ENCODE measurements around the gene SPATS2L.

SPATS2L gene

GRCh38 chr2:200320991-200321390 lies 14.5 kb downstream of the SPATS2L start:
- no peaks in the 10 kb centered on the region for H3K36me3 ChIP-seq (ENCODE audit: control insufficient read depth in 2 of 2, insufficient read depth in 2 of 2, low read length in 2 of 2)
- no peak overlapping the region for H3K9ac ChIP-seq (ENCODE audit: low read length in 2 of 2)
- no peaks in the 10 kb centered on the region for H3K9me3 ChIP-seq (ENCODE audit: control insufficient read depth in 2 of 2, low read length in 2 of 2)
- H3K4me1 ChIP-seq (ENCODE audit: control insufficient read depth, insufficient read depth, low read length), result peaks cover 6% of the 10 kb centered on the region
- no peak overlapping the region for H3K27ac ChIP-seq (ENCODE audit: low read length)
- H3K4me3 ChIP-seq (ENCODE audit: low read length in 2 of 2), result no peak overlapping the region
- H3K27me3 ChIP-seq (ENCODE audit: control insufficient read depth in 1 of 2, insufficient read depth in 2 of 2, low read length in 2 of 2), result no peaks in the 10 kb centered on the region

- H3K9ac ChIP-seq (ENCODE audit: low read length in 2 of 2), result no peak overlapping the region
- no peak overlapping the region for H3K4me3 ChIP-seq (ENCODE audit: low read length in 2 of 2)
- no peaks in the 10 kb centered on the region for H3K9me3 ChIP-seq (ENCODE audit: control insufficient read depth in 2 of 2, low read length in 2 of 2)
- H3K36me3 ChIP-seq (ENCODE audit: control insufficient read depth in 2 of 2, insufficient read depth in 2 of 2, low read length in 2 of 2), result no peaks in the 10 kb centered on the region
- no peak overlapping the region for H3K27ac ChIP-seq (ENCODE audit: low read length)
- peaks cover 3% of the 10 kb centered on the region for H3K4me1 ChIP-seq (ENCODE audit: control insufficient read depth, insufficient read depth, low read length)
- H3K27me3 ChIP-seq (ENCODE audit: control insufficient read depth in 1 of 2, insufficient read depth in 2 of 2, low read length in 2 of 2), result no peaks in the 10 kb centered on the region
Observed at GRCh38 chr2:200321780-200322534, 15.5 kb downstream of the SPATS2L start.

GRCh38 chr2:200322607-200323006 lies 16.1 kb downstream of the SPATS2L start:
- no peak overlapping the region for H3K27ac ChIP-seq (ENCODE audit: low read length)
- H3K27me3 ChIP-seq (ENCODE audit: control insufficient read depth in 1 of 2, insufficient read depth in 2 of 2, low read length in 2 of 2), result no peaks in the 10 kb centered on the region
- H3K9ac ChIP-seq (ENCODE audit: low read length in 2 of 2), result no peak overlapping the region
- H3K36me3 ChIP-seq (ENCODE audit: control insufficient read depth in 2 of 2, insufficient read depth in 2 of 2, low read length in 2 of 2), result no peaks in the 10 kb centered on the region
- no peaks in the 10 kb centered on the region for H3K9me3 ChIP-seq (ENCODE audit: control insufficient read depth in 2 of 2, low read length in 2 of 2)
- H3K4me1 ChIP-seq (ENCODE audit: control insufficient read depth, insufficient read depth, low read length), result peaks cover 3% of the 10 kb centered on the region
- no peak overlapping the region for H3K4me3 ChIP-seq (ENCODE audit: low read length in 2 of 2)

DNA sequence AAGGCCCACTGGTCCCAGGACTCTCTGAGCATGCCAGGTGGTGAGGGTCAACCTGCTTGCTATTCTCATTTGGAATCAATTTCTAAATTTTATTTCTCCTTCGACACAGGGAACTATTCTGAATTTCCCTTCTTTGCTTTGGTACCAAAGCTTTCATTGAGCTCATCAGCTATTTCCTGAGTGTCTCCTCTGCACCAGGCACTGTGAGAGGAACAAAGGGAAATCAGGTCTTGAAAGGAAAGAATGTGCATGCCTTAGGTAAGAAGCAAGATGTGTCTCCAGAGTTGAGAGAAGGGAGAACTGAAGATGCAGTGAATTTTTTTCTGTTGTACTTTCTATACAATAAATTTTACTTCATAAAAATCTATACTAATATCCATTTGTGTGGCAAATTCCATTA lies 17.9 kb downstream of the SPATS2L start:
- Histone ChIP-seq H3K27ac (ENCODE audit: low read length) (no peak overlapping the region), H3K4me3 (ENCODE audit: low read length in 2 of 2) (no peak overlapping the region), H3K36me3 (ENCODE audit: control insufficient read depth in 2 of 2, insufficient read depth in 2 of 2, low read length in 2 of 2) (no peaks in the 10 kb centered on the region), H3K9me3 (ENCODE audit: control insufficient read depth in 2 of 2, low read length in 2 of 2) (no peaks in the 10 kb centered on the region), H3K4me1 (ENCODE audit: control insufficient read depth, insufficient read depth, low read length) (peaks cover 3% of the 10 kb centered on the region), H3K9ac (ENCODE audit: low read length in 2 of 2) (no peak overlapping the region), H3K27me3 (ENCODE audit: control insufficient read depth in 1 of 2, insufficient read depth in 2 of 2, low read length in 2 of 2) (no peaks in the 10 kb centered on the region)

DNA sequence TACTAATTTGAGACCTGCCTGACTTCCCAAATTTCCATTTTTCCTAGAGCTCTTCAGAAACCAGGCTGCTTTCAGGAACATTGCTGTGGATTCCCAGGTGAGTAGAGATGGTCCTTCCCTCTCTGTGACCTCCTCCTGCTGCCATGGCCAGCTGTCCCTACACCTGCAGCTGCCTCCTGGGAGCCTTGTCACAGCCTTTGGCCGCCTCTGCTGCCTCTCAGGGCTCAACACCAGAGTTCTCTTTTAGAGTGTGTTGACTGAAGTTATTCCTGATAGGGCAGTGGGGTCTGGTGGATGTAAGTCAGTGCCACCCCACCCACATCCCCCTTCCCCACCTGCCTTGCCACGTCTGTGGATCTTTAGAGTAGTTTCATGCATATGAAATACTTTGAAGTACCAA lies 22.9 kb downstream of the SPATS2L start:
- Histone ChIP-seq H3K9ac (ENCODE audit: low read length in 2 of 2) (no peak overlapping the region), H3K36me3 (ENCODE audit: control insufficient read depth in 2 of 2, insufficient read depth in 2 of 2, low read length in 2 of 2) (peaks cover 0 to 3% of the 10 kb centered on the region in 2 donors), H3K27ac (ENCODE audit: low read length) (no peak overlapping the region), H3K9me3 (ENCODE audit: control insufficient read depth in 2 of 2, low read length in 2 of 2) (no peaks in the 10 kb centered on the region), H3K4me1 (ENCODE audit: control insufficient read depth, insufficient read depth, low read length) (no peaks in the 10 kb centered on the region), H3K4me3 (ENCODE audit: low read length in 2 of 2) (no peak overlapping the region), H3K27me3 (ENCODE audit: control insufficient read depth in 1 of 2, insufficient read depth in 2 of 2, low read length in 2 of 2) (no peaks in the 10 kb centered on the region)

DNA sequence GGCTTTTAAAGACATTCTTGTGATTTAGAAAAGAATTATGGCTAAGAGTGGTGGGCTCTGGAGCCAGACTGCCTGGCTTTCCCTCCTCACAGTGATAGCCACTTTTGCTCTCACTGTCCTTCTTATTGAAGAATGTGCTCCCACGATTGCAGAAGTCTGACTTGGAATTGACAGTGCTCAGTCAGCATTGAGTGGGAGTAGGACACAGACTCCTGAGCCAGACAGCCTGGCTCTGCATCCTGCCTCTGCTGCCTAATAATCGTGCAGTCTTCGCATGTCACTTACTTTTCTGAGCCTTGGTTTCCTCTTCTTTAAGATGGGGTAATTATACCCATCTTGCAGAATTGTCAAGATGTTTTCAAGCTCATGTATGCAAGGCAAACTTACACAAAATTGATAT lies 23.3 kb downstream of the SPATS2L start:
- no peak overlapping the region for H3K9ac ChIP-seq (ENCODE audit: low read length in 2 of 2)
- no peaks in the 10 kb centered on the region for H3K4me1 ChIP-seq (ENCODE audit: control insufficient read depth, insufficient read depth, low read length)
- peaks cover 0 to 3% of the 10 kb centered on the region in 2 donors for H3K36me3 ChIP-seq (ENCODE audit: control insufficient read depth in 2 of 2, insufficient read depth in 2 of 2, low read length in 2 of 2)
- H3K4me3 ChIP-seq (ENCODE audit: low read length in 2 of 2), result no peak overlapping the region
- H3K9me3 ChIP-seq (ENCODE audit: control insufficient read depth in 2 of 2, low read length in 2 of 2), result no peaks in the 10 kb centered on the region
- H3K27me3 ChIP-seq (ENCODE audit: control insufficient read depth in 1 of 2, insufficient read depth in 2 of 2, low read length in 2 of 2), result no peaks in the 10 kb centered on the region
- H3K27ac ChIP-seq (ENCODE audit: low read length), result no peak overlapping the region

DNA sequence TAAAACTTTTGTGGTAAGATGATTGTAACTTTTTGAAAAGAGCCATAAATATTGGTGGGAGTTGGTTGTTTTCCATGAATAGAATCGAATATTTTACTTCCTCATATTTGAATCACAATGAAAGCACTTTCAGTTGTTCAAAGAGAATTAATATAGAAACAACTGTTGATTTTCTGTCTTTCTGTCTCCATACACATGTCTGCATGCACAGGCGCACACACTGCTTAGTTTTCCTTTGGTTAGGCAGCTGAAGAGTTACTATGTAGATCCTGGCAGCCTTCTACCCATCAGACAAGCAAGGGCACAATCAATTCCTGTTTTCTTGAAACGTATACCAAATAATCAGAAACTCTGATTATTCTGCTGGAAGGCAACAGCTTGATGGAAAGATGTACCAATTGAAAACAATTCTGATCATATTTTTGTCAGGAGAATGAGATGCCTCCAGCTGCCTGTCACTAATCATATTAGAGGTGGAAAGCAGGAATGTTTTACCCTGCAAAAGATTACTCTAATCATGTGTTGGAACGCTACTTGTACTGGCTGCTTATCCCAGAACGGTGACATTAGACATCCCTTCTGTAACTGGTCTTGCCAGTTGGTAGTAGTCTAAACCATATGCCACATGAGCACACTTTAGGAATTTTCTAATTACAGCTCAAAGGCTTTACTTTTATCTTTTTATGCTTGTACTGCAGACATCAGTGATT lies 24.0 kb downstream of the SPATS2L start:
- peaks cover 0 to 3% of the 10 kb centered on the region in 2 donors for H3K36me3 ChIP-seq (ENCODE audit: control insufficient read depth in 2 of 2, insufficient read depth in 2 of 2, low read length in 2 of 2)

GRCh38 chr2:200331061-200331400 lies 24.5 kb downstream of the SPATS2L start:
- H3K36me3 ChIP-seq (ENCODE audit: control insufficient read depth in 2 of 2, insufficient read depth in 2 of 2, low read length in 2 of 2), result peaks cover 0 to 3% of the 10 kb centered on the region in 2 donors
- H3K4me3 ChIP-seq (ENCODE audit: low read length in 2 of 2), result no peak overlapping the region
- H3K9ac ChIP-seq (ENCODE audit: low read length in 2 of 2), result no peak overlapping the region
- no peak overlapping the region for H3K27ac ChIP-seq (ENCODE audit: low read length)
- no peaks in the 10 kb centered on the region for H3K9me3 ChIP-seq (ENCODE audit: control insufficient read depth in 2 of 2, low read length in 2 of 2)
- H3K4me1 ChIP-seq (ENCODE audit: control insufficient read depth, insufficient read depth, low read length), result peaks cover 5% of the 10 kb centered on the region
- no peaks in the 10 kb centered on the region for H3K27me3 ChIP-seq (ENCODE audit: control insufficient read depth in 1 of 2, insufficient read depth in 2 of 2, low read length in 2 of 2)

More for the DNA sequence above, 24.0 kb downstream of the SPATS2L start:
- no peaks in the 10 kb centered on the region for H3K9me3 ChIP-seq (ENCODE audit: control insufficient read depth in 2 of 2, low read length in 2 of 2)
- H3K27me3 ChIP-seq (ENCODE audit: control insufficient read depth in 1 of 2, insufficient read depth in 2 of 2, low read length in 2 of 2), result no peaks in the 10 kb centered on the region
- no peak overlapping the region for H3K4me3 ChIP-seq (ENCODE audit: low read length in 2 of 2)
- H3K4me1 ChIP-seq (ENCODE audit: control insufficient read depth, insufficient read depth, low read length), result peaks cover 1% of the 10 kb centered on the region
- no peak overlapping the region for H3K27ac ChIP-seq (ENCODE audit: low read length)
- H3K9ac ChIP-seq (ENCODE audit: low read length in 2 of 2), result no peak overlapping the region

GRCh38 chr2:200335657-200336056 lies 29.2 kb downstream of the SPATS2L start:
- no peak overlapping the region for H3K4me3 ChIP-seq (ENCODE audit: low read length in 2 of 2)
- no peak overlapping the region for H3K9ac ChIP-seq (ENCODE audit: low read length in 2 of 2)
- no peaks in the 10 kb centered on the region for H3K36me3 ChIP-seq (ENCODE audit: control insufficient read depth in 2 of 2, insufficient read depth in 2 of 2, low read length in 2 of 2)
- no peaks in the 10 kb centered on the region for H3K9me3 ChIP-seq (ENCODE audit: control insufficient read depth in 2 of 2, low read length in 2 of 2)
- no peaks in the 10 kb centered on the region for H3K27me3 ChIP-seq (ENCODE audit: control insufficient read depth in 1 of 2, insufficient read depth in 2 of 2, low read length in 2 of 2)
- H3K27ac ChIP-seq (ENCODE audit: low read length), result no peak overlapping the region
- peaks cover 24% of the 10 kb centered on the region for H3K4me1 ChIP-seq (ENCODE audit: control insufficient read depth, insufficient read depth, low read length)

DNA sequence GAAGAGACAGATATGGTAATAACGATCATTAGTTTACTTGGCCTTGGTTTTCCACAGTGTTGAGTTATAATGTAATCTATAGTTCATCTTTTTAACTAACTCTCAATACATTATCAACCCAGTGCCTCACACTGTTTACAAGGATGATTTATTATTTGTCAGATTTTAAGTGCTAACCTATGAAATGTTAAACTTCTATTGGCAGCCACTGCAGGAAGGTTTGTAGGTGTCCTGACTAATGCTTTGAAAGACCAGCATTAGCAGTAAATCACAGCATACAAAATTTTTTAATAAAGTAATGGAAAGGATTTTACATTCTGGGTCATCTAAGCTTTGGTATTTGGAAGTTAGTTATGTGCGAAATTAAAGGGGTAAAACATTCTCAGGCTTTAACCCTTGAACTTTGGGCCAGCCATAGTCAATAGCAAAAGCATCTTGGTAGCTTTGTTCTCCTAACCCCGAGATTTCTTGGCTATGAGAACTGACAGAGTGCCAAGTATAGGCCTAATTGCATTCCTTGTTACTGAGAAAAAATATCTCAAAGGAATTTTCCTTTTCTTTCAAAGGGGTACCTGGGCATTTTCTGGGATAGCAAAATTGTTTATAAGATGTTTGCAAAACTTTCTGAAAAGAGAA lies 30.6 kb downstream of the SPATS2L start:
- H3K27ac ChIP-seq (ENCODE audit: low read length), result peak overlapping the region; percentile 1
- no peak overlapping the region for H3K9ac ChIP-seq (ENCODE audit: low read length in 2 of 2)
- H3K4me1 ChIP-seq (ENCODE audit: control insufficient read depth, insufficient read depth, low read length), result peaks cover 24% of the 10 kb centered on the region
- H3K9me3 ChIP-seq (ENCODE audit: control insufficient read depth in 2 of 2, low read length in 2 of 2), result no peaks in the 10 kb centered on the region
- H3K27me3 ChIP-seq (ENCODE audit: control insufficient read depth in 1 of 2, insufficient read depth in 2 of 2, low read length in 2 of 2), result no peaks in the 10 kb centered on the region
- no peak overlapping the region for H3K4me3 ChIP-seq (ENCODE audit: low read length in 2 of 2)
- no peaks in the 10 kb centered on the region for H3K36me3 ChIP-seq (ENCODE audit: control insufficient read depth in 2 of 2, insufficient read depth in 2 of 2, low read length in 2 of 2)

- peak overlapping the region; percentile 1 for H3K27ac ChIP-seq (ENCODE audit: low read length)
- H3K4me3 ChIP-seq (ENCODE audit: low read length in 2 of 2), result no peak overlapping the region
- H3K9ac ChIP-seq (ENCODE audit: low read length in 2 of 2), result no peak overlapping the region
- no peaks in the 10 kb centered on the region for H3K36me3 ChIP-seq (ENCODE audit: control insufficient read depth in 2 of 2, insufficient read depth in 2 of 2, low read length in 2 of 2)
- H3K27me3 ChIP-seq (ENCODE audit: control insufficient read depth in 1 of 2, insufficient read depth in 2 of 2, low read length in 2 of 2), result no peaks in the 10 kb centered on the region
- H3K4me1 ChIP-seq (ENCODE audit: control insufficient read depth, insufficient read depth, low read length), result peaks cover 24% of the 10 kb centered on the region
- H3K9me3 ChIP-seq (ENCODE audit: control insufficient read depth in 2 of 2, low read length in 2 of 2), result no peaks in the 10 kb centered on the region
Observed at GRCh38 chr2:200337621-200338020, 31.1 kb downstream of the SPATS2L start.

All from stomach smooth muscle (tissue), 2 donors.